ENCODE measurements around the gene OR5K4.
"Not testable (repeated sequence)": the region's sequence is repeated elsewhere in the genome, so short reads cannot be mapped to it uniquely, and the experiment has no call there.

OR5K4 gene

GRCh38 chr3:98371853-98372252 is 18.2 kb downstream of the OR5K4 start:
- no peak for DNase-seq

GRCh38 chr3:98372445-98372844 is 18.8 kb downstream of the OR5K4 start:
- DNase-seq: no peak

- DNase-seq: no peak
These were observed 23.0 kb downstream of the OR5K4 start for GRCh38 chr3:98376631-98377030.

GRCh38 chr3:98388147-98388546 is 34.5 kb downstream of the OR5K4 start:
- DNase-seq: no peak

- DNase-seq: no peak
These were observed 36.7 kb downstream of the OR5K4 start, which contains the start of gene OR5K3 for GRCh38 chr3:98390366-98390765. Gene OR5K3, plus strand, starts transcription at chr3:98390666. Its CDS starts 0 bp downstream, at chr3:98390666.

GRCh38 chr3:98395101-98395500 is 41.4 kb downstream of the OR5K4 start:
- no peak for DNase-seq

- not testable (repeated sequence) for DNase-seq
These were observed 42.8 kb downstream of the OR5K4 start for GRCh38 chr3:98396482-98396881.

- DNase-seq: no peak
These were observed 44.9 kb downstream of the OR5K4 start for GRCh38 chr3:98398513-98398912.

GRCh38 chr3:98402507-98402906 is 48.9 kb downstream of the OR5K4 start:
- no peak for DNase-seq

- no peak for DNase-seq
These were observed 50.4 kb downstream of the OR5K4 start for GRCh38 chr3:98404010-98404409.
